Endodermal cell (in vitro differentiated cells): ENCODE data around the gene CHID1. TPM values are rescaled to one million over a fixed set of nuclear protein-coding genes. Genes with fewer than 3 reads are reported as not detected.

Experiments
- DNase-seq: peaks from one replicate; pipeline ENCODE4 v3.0.0-alpha.2; 2017
- H3K27ac ChIP-seq: 2 replicates; pipeline ENCODE4 v1.5.1; 2013; ENCODE audit warnings: mild to moderate bottlenecking, low read depth, low read length, moderate library complexity
- H3K27me3 ChIP-seq: 2 replicates; pipeline ENCODE4 v1.6.1; 2013; ENCODE audit warnings: mild to moderate bottlenecking, low read length, moderate library complexity; ENCODE audit not compliant: insufficient read depth, control insufficient read depth, poor library complexity, severe bottlenecking
- H3K36me3 ChIP-seq: 2 replicates; pipeline ENCODE4 v1.7.0; 2013; ENCODE audit warnings: mild to moderate bottlenecking, low read length, moderate library complexity; ENCODE audit not compliant: control insufficient read depth, insufficient read depth
- H3K4me1 ChIP-seq: one replicate; pipeline ENCODE4 v1.7.0; 2013; ENCODE audit warnings: low read length; ENCODE audit not compliant: control insufficient read depth, insufficient read depth
- H3K4me3 ChIP-seq: 2 replicates; pipeline ENCODE4 v1.5.1; 2013; ENCODE audit warnings: mild to moderate bottlenecking, low read length, moderate library complexity
- H3K9ac ChIP-seq: 2 replicates; pipeline ENCODE4 v1.6.1; 2013; ENCODE audit warnings: mild to moderate bottlenecking, low read length, moderate library complexity; ENCODE audit not compliant: poor library complexity, severe bottlenecking; ENCODE audit errors: extremely low read depth
- H3K9me3 ChIP-seq: 2 replicates; pipeline ENCODE4 v1.6.1; 2013; ENCODE audit warnings: mild to moderate bottlenecking, low read length, moderate library complexity; ENCODE audit not compliant: control insufficient read depth
- H3K27ac Mint-ChIP-seq: 2 replicates; pipeline ENCODE4 v1.8.0; 2020; ENCODE audit warnings: mixed read lengths
- H3K27me3 Mint-ChIP-seq: 2 replicates; pipeline ENCODE4 v1.8.0; 2021; ENCODE audit warnings: mild to moderate bottlenecking, mixed read lengths; ENCODE audit not compliant: insufficient read depth
- H3K36me3 Mint-ChIP-seq: 2 replicates; pipeline ENCODE4 v1.8.0; 2020; ENCODE audit warnings: low read depth, mixed read lengths
- H3K4me1 Mint-ChIP-seq: 2 replicates; pipeline ENCODE4 v1.8.0; 2020; ENCODE audit warnings: mixed read lengths
- H3K4me3 Mint-ChIP-seq: 2 replicates; pipeline ENCODE4 v1.8.0; 2020; ENCODE audit warnings: mild to moderate bottlenecking, moderate library complexity, mixed read lengths
- H3K9me3 Mint-ChIP-seq: 2 replicates; pipeline ENCODE4 v1.8.0; 2020; ENCODE audit warnings: mild to moderate bottlenecking, mixed read lengths
- WGBS, 2 experiments: methylation state at CpG; one replicate each; pipeline versions ENCODE4 v1.1.5 to v1.1.7; 2013; ENCODE audit warnings: missing lambda C conversion rate in 2 of 2, mixed read lengths in 1 of 2; ENCODE audit not compliant: insufficient coverage in 1 of 2, insufficient read length in 1 of 2; 5-methylcytosine and 5-hydroxymethylcytosine counted together
- total RNA-seq, 2 donors: library from RNA; stranded (reverse); fragmentation: NEBNext Ultra II Directional in 1 of 2; extraction: Animal tissue kit (Norgen Biotek cat#: 25700) in 1 of 2; gene quantifications; 2 replicates in 1 of 2; 3 replicates in 1 of 2; pipeline ENCODE4 v1.2.1, GENCODE V29; 2021
- TF ChIP-seq, protein P1 (sequence below): fragments of 200-600 bp; sonication (generic); conservative IDR thresholded peaks from 2 replicates; pipeline ENCODE4 v1.5.0; 2021; ENCODE audit warnings: antibody characterized with exemption, mild to moderate bottlenecking

Gene CHID1
- total RNA-seq, 2 donors from 2014 or later: 82.0 to 83.5 TPM

DNA sequence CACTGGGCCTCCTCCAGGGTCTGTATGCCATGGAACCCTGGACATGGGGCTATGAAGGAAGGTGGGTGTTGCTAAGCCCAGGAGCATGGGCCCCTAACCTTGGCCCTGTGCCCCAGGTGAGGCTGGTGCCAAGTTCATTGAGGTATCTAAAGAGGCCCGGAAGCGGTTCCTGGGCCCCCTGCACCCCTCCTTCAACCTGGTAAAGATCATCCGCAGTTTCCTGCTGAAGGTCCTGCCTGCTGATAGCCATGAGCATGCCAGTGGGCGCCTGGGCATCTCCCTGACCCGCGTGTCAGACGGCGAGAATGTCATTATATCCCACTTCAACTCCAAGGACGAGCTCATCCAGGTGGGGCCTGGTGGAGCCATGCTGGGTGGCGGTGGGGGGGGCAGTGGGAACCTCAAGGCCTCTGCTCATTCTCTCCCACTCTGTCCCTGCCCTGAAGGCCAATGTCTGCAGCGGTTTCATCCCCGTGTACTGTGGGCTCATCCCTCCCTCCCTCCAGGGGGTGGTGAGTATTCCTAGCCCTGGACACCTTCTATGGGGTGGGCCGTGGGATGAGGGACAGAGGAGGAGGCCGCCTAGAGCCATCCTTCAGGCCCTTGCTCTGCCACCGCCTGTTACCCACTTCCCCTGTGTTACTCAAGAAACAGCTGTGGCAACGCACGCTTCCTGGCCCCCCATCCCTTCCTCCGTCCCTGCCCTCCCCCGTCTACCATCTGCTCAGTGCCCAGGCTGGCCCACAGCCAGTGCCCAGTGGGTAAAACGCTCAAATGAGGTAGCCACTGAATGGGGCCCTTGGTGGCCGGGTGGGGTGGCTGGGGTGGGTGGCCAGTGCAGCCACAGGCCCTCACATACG lies 88.9 kb downstream of the CHID1 start:
- Histone ChIP-seq H3K27me3 (peaks cover 17% of the 10 kb centered on the region), H3K4me1 (no peaks in the 10 kb centered on the region), H3K9me3 (no peaks in the 10 kb centered on the region), H3K36me3 (no peaks in the 10 kb centered on the region), H3K9ac (no peak overlapping the region), H3K27ac (no peak overlapping the region), H3K4me3 (no peak overlapping the region)
- no peak for DNase-seq
- Mint-ChIP-seq H3K4me1 (no peaks in the 10 kb centered on the region), H3K36me3 (peaks cover 13% of the 10 kb centered on the region), H3K4me3 (no peak overlapping the region), H3K9me3 (no peaks in the 10 kb centered on the region), H3K27me3 (peaks cover 3% of the 10 kb centered on the region), H3K27ac (no peak overlapping the region)
- TF ChIP-seq, protein P1, sequence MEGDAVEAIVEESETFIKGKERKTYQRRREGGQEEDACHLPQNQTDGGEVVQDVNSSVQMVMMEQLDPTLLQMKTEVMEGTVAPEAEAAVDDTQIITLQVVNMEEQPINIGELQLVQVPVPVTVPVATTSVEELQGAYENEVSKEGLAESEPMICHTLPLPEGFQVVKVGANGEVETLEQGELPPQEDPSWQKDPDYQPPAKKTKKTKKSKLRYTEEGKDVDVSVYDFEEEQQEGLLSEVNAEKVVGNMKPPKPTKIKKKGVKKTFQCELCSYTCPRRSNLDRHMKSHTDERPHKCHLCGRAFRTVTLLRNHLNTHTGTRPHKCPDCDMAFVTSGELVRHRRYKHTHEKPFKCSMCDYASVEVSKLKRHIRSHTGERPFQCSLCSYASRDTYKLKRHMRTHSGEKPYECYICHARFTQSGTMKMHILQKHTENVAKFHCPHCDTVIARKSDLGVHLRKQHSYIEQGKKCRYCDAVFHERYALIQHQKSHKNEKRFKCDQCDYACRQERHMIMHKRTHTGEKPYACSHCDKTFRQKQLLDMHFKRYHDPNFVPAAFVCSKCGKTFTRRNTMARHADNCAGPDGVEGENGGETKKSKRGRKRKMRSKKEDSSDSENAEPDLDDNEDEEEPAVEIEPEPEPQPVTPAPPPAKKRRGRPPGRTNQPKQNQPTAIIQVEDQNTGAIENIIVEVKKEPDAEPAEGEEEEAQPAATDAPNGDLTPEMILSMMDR: no peak
- WGBS, 2 experiments: 93 to 99% methylated on average over 11 to 22 of the region's 22 CpGs

DNA sequence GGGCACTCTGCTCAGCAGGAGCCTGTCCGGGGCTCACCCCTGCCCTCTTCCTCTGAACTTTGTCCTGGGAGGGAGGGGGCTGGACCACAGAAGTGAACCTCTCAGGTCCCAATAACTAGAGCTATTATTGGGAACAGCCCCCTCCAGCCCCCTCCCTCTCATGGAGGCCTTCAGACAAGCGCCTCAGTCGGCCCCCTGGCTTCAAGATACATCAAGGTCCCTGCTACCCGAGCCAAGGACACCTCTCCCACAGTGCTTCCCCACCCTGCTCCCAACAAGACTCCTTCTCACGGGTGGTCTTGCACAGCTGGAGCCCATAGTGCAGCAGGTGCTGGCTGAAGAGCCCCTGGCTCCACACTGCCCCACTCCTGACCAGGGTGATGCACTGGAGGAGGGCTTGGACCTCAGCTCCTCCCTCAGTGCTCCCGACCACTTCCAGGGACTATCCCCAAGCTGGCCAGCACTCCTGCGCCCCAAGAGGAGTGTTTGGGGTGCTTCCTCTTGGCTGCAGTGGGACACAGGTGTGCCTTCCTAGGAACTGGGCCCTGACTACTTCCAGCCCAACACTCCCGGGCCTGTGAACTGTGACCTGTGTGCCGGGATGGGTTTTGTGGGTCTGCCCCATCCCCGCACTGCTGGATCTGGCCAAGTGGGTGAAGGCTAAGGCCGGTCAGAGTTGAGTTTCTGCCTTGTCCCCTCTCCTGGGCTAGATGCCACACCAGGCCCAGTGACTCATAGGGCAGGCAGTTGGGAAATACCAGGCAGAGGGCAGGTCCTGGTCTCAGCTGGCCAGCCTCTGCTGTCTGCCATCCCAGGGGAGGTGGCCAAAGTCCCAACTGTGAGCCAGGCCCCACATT lies 89.7 kb downstream of the CHID1 start:
- Histone ChIP-seq H3K27ac (no peak overlapping the region), H3K4me3 (peak overlapping the region; percentile 81), H3K9me3 (no peaks in the 10 kb centered on the region), H3K27me3 (peaks cover 8% of the 10 kb centered on the region), H3K9ac (peak overlapping the region; percentile 63), H3K4me1 (no peaks in the 10 kb centered on the region), H3K36me3 (no peaks in the 10 kb centered on the region)
- Mint-ChIP-seq H3K36me3 (peaks cover 13% of the 10 kb centered on the region), H3K9me3 (no peaks in the 10 kb centered on the region), H3K4me3 (peak overlapping the region; percentile 70), H3K27me3 (no peaks in the 10 kb centered on the region), H3K4me1 (no peaks in the 10 kb centered on the region), H3K27ac (no peak overlapping the region)
- WGBS, 2 experiments: 87 to 89% methylated on average over 7 to 11 of the region's 11 CpGs
- TF ChIP-seq, protein P1: no peak
- no peak for DNase-seq

DNA sequence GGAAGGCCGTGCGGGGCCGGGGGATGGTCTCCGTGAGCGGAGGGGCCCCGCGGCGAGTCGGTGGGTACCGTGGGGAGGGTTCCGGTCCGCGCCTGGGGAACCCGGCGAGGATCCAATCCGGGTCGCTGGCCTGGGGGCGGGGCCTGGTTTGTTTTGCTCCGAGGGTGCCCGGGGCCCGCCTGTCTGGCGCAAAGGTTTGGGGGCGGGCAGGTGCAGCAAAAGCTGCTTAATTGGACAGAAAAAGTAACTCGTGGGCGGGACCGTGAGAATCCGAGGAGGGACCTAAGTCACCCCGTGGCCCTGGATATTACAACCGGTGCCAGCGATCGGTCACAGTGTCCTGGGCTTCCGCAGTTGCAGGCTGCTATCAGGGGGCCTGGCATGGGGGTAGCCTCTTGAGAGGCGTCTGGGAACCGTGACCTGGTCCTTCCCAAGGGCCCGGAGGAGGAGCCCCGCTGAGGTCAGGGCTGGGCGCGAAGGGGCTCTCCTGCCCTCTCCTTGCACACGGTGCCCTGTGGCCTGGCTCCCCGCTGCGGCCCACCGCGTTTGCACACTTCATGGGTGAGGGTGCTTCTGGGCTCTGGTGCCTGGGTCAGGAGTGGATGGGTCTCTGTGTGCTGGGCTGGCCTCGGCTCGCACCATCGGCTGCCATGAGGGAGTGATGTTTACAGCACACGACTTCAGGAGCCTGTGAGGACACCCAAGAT lies 90.5 kb downstream of the CHID1 start:
- Mint-ChIP-seq H3K4me1 (no peaks in the 10 kb centered on the region), H3K4me3 (peak overlapping the region; percentile 70), H3K27me3 (no peaks in the 10 kb centered on the region), H3K36me3 (peaks cover 11% of the 10 kb centered on the region), H3K9me3 (no peaks in the 10 kb centered on the region), H3K27ac (no peak overlapping the region)
- H3K9me3 ChIP-seq: no peaks in the 10 kb centered on the region
- peaks cover under 1% of the 10 kb centered on the region for H3K27me3 ChIP-seq
- peak; percentile 94 for DNase-seq
- TF ChIP-seq, protein P1: no peak
- peak overlapping the region; percentile 63 for H3K9ac ChIP-seq
- H3K27ac ChIP-seq: no peak overlapping the region
- no peaks in the 10 kb centered on the region for H3K4me1 ChIP-seq
- H3K4me3 ChIP-seq: peak overlapping the region; percentile 81
- WGBS, 2 experiments: 12 to 22% methylated on average over 10 to 47 of the region's 47 CpGs
- no peaks in the 10 kb centered on the region for H3K36me3 ChIP-seq
